Lung (tissue), 12 donors: ENCODE data around the gene TENM3. TPM values are rescaled to one million over a fixed set of nuclear protein-coding genes. Genes with fewer than 3 reads are reported as not detected.

Experiments used
- ATAC-seq: fragments of 200-7000 bp; cut with Tn5 transposase; one replicate; pipeline ENCODE4 v1.9.1; 2020; ENCODE audit warnings: moderate number of reproducible peaks; ENCODE audit not compliant: insufficient read depth, low FRiP score
- DNase-seq, 3 donors: peaks; one replicate each; pipeline ENCODE4 v3.0.0-alpha.2; 2013 to 2017
- H3K27ac ChIP-seq, 2 donors: one replicate each; pipeline ENCODE4 v1.5.1; 2013; ENCODE audit warnings: mild to moderate bottlenecking in 2 of 2, moderate library complexity in 2 of 2, control low read depth in 1 of 2, inconsistent platforms in 1 of 2, low read depth in 1 of 2, low read length in 1 of 2
- H3K27me3 ChIP-seq, 3 donors: one replicate each; pipeline ENCODE4 v1.5.1; 2013; ENCODE audit warnings: low read length in 2 of 3; ENCODE audit not compliant: control insufficient read depth in 3 of 3, insufficient read depth in 3 of 3
- H3K36me3 ChIP-seq, 4 donors: one replicate each; pipeline ENCODE4 v1.5.1; 2013; ENCODE audit warnings: low read length in 4 of 4, mild to moderate bottlenecking in 1 of 4, moderate library complexity in 1 of 4; ENCODE audit not compliant: control insufficient read depth in 4 of 4, insufficient read depth in 4 of 4
- H3K4me1 ChIP-seq, 5 donors: one replicate each; pipeline ENCODE4 v1.5.1; 2013; ENCODE audit warnings: low read length in 5 of 5, mild to moderate bottlenecking in 2 of 5, moderate library complexity in 1 of 5; ENCODE audit not compliant: control insufficient read depth in 5 of 5, insufficient read depth in 5 of 5
- H3K4me3 ChIP-seq: one replicate; pipeline ENCODE4 v1.5.1; 2013; ENCODE audit warnings: mild to moderate bottlenecking, control low read depth, moderate library complexity
- H3K9ac ChIP-seq, 2 donors: one replicate each; pipeline ENCODE4 v1.5.1; 2013; ENCODE audit warnings: low read length in 2 of 2, control low read depth in 1 of 2; ENCODE audit not compliant: insufficient read depth in 1 of 2
- H3K9me3 ChIP-seq, 4 donors: one replicate each; pipeline ENCODE4 v1.5.1; 2013; ENCODE audit warnings: low read length in 3 of 4, mild to moderate bottlenecking in 1 of 4, moderate library complexity in 1 of 4; ENCODE audit not compliant: control insufficient read depth in 4 of 4, insufficient read depth in 3 of 4
- CTCF ChIP-seq: IDR thresholded peaks from 2 replicates; pipeline ENCODE4 v1.5.1; 2012; ENCODE audit warnings: mild to moderate bottlenecking; ENCODE audit errors: control extremely low read depth, extremely low read depth
- WGBS, 2 donors: extraction: QIAGEN DNeasy Blood & Tissue Kit; methylation state at CpG; one replicate each; pipeline ENCODE4 v1.1.7; 2013; 5-methylcytosine and 5-hydroxymethylcytosine counted together
- polyA plus RNA-seq, 2 donors: library from polyadenylated mRNA; stranded (reverse); fragments of 200-250 nt; gene quantifications; one replicate each; pipeline ENCODE4 v1.2.1, GENCODE V29; 2013
- total RNA-seq, 2 donors: library from RNA; depleted of rRNA in 1 of 2; stranded (reverse); fragments of >200 nt in 1 of 2; gene quantifications; one replicate each; pipeline ENCODE4 v1.2.1, GENCODE V29; 2014 to 2021
- donor health status: control.
- donor health status: control.
- donor health status: Bipolar disorder and iron deficiency.
- donor health status: healthy.
- donor health status: DM: yes; HTN: yes; CAD: no.

TENM3 gene
- total and polyA plus RNA-seq, 4 donors = 0.14 to 5.3 (median 2.2) TPM

DNA sequence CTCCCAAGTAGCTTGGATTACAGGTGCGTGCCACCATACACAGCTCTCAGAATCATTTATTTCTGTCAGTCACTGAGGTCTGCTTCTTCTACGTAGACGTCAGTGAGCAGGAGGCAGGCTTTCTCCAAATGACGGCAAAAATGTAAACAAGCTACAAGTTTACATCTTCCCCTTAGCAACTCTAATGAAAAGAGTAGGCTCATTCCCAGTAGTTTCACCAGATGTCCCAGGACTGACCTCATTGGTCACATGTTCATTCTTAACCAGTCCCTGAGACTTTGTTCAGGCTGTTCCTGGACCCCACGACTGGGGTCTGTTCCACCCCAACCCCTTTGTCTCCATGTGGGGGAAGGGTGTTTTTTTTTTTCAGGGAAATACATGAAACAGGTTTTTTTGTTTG, 67.1 kb downstream of the TENM3 start:
- Histone ChIP-seq H3K36me3 (no peaks in the 10 kb centered on the region), H3K4me1 (no peaks in the 10 kb centered on the region), H3K9ac (no peak overlapping the region), H3K27me3 (peaks cover 0 to 2% (median 0%) of the 10 kb centered on the region in 3 donors), H3K9me3 (peaks cover 0 to 9% (median 2%) of the 10 kb centered on the region in 4 donors), H3K27ac (no peak overlapping the region), H3K4me3 (no peak overlapping the region)
- peak in 2 of 3 donors; percentile 22 to 44 for DNase-seq
- WGBS, 2 donors = 68 to 77% methylated on average over 5 of the region's 5 CpGs
- TF ChIP-seq CTCF = no peak
- ATAC-seq = no peak

DNA sequence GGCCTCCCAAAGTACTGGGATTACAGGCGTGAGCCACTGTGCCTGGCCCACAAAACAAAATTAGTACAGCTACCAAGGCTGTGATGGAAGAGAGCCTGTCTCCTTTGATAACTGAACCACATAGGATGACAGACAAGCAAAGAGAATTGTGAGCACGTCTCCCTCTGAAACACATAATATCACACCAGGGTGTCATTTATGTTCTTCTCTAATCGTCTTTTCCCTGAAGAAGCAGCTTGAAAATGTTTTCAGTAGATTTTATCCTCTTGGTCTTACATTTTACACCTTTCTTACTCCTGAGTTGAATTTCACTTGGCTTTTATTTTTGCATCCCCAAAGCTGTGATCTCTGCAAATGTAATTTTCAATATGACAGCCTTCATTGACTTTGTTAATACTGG, 67.8 kb downstream of the TENM3 start:
- Histone ChIP-seq H3K4me1 (no peaks in the 10 kb centered on the region), H3K9me3 (peaks cover 0 to 9% (median 2%) of the 10 kb centered on the region in 4 donors), H3K36me3 (no peaks in the 10 kb centered on the region), H3K4me3 (no peak overlapping the region), H3K9ac (no peak overlapping the region), H3K27me3 (peaks cover 0 to 2% (median 0%) of the 10 kb centered on the region in 3 donors), H3K27ac (no peak overlapping the region)
- ATAC-seq (no peak), DNase-seq (no peak)
- 67 to 79% methylated on average over 3 of the region's 3 CpGs for WGBS, 2 donors
- TF ChIP-seq CTCF = no peak

DNA sequence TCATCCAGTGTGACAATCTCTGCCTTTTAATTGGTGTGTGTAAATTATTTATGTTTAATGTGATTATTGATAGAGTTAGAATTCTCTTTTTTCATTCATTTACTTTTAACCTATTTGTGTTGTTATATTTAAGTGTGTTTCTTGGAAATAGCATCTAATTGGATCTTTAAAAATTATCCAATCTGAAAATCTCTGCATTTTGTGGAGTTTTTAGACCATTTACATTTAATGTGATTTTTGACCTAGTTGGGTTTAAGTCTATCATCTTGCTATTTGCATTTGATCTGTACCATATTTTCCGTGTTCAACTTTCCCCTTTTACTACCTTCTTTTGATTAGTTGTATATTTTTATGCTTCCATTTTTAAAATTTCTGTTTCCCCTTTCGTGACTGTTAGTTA, 71.3 kb downstream of the TENM3 start:
- H3K27ac ChIP-seq = no peak overlapping the region
- no peak for TF ChIP-seq CTCF
- WGBS, 2 donors = 77% methylated on average over 2 of the region's 2 CpGs
- no peak overlapping the region for H3K4me3 ChIP-seq
- peaks cover 0 to 9% (median 2%) of the 10 kb centered on the region in 4 donors for H3K9me3 ChIP-seq
- peaks cover 0 to 1% (median 0%) of the 10 kb centered on the region in 3 donors for H3K27me3 ChIP-seq
- ATAC-seq = no peak
- no peaks in the 10 kb centered on the region for H3K4me1 ChIP-seq
- H3K9ac ChIP-seq = no peak overlapping the region
- H3K36me3 ChIP-seq = no peaks in the 10 kb centered on the region
- no peak for DNase-seq

DNA sequence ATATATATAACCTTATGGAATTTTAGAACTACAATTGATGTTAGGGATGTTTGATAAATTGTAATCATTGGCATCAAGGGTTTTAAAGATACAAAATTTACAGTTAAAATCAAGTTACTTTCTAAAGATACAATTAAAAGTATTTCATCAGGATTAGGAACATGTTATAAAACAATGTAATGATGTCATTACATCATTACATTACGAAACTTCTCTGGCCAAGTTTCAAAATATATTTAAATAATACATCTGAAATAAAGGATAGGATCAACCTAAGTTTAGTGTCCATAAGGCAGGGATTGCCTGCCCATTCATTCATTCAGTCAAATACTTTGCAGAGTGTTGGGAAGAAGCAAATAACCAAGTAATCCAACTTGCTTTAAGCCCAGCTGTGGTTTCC, 75.1 kb downstream of the TENM3 start:
- H3K4me1 ChIP-seq = peaks cover 0 to 3% (median 0%) of the 10 kb centered on the region in 5 donors
- no peak for ATAC-seq
- H3K4me3 ChIP-seq = no peak overlapping the region
- no peaks in the 10 kb centered on the region for H3K27me3 ChIP-seq
- H3K9me3 ChIP-seq = peaks cover 0 to 9% (median 2%) of the 10 kb centered on the region in 4 donors
- H3K36me3 ChIP-seq = no peaks in the 10 kb centered on the region
- no peak overlapping the region for H3K9ac ChIP-seq
- no peak for TF ChIP-seq CTCF
- no peak overlapping the region for H3K27ac ChIP-seq
- DNase-seq = peak in 2 of 3 donors; percentile 16 to 34
- 76 to 91% methylated on average over 1 of the region's 1 CpG for WGBS, 2 donors
